H1 (cell line): ENCODE measurements around the gene C11orf58. TPM values are rescaled to one million over a fixed set of nuclear protein-coding genes. Genes with fewer than 3 reads are reported as not detected.

Experiments used
- CTCF ChIA-PET: fragments of 300-600 bp; sonication (Branson Sonifier 250); formaldehyde crosslinking; loops from one replicate; lab custom pipeline; 2021; ENCODE audit not compliant: partially characterized antibody; lab: Charles Lee
- POLR2A ChIA-PET: fragments of 300-600 bp; sonication (Branson Sonifier 250); formaldehyde crosslinking; loops from one replicate; lab custom pipeline; 2021; ENCODE audit warnings: inconsistent platforms; ENCODE audit not compliant: partially characterized antibody; lab: Charles Lee
- DNase-seq, 2 experiments: peaks; one replicate each; pipeline versions ENCODE4 v3.0.0 to v3.0.0-alpha.2; 2010 to 2022; ENCODE audit warnings: low spot score in 2 of 2, low read depth in 1 of 2, mixed read lengths in 1 of 2
- FAIRE-seq: peaks from 2 replicates; lab custom pipeline; 2011; peaks lifted over from hg19 to GRCh38; lab: Jason Lieb, UNC
- H2AFZ ChIP-seq: 2 replicates; pipeline ENCODE4 v1.8.1; 2012; ENCODE audit warnings: low read length, inconsistent platforms
- H2AK5ac ChIP-seq: 2 replicates; pipeline ENCODE4 v1.6.1; 2013; ENCODE audit warnings: low read depth, low read length
- H2BK120ac ChIP-seq: replicated peaks from 2 replicates; pipeline ENCODE3; 2013; ENCODE audit warnings: low read depth, low read length, inconsistent platforms
- H2BK12ac ChIP-seq: 2 replicates; pipeline ENCODE4 v1.6.1; 2013; ENCODE audit warnings: low read depth, low read length
- H2BK15ac ChIP-seq: 2 replicates; pipeline ENCODE4 v1.6.1; 2013; ENCODE audit warnings: low read length
- H2BK20ac ChIP-seq: 2 replicates; pipeline ENCODE4 v1.6.1; 2013; ENCODE audit warnings: low read length
- H2BK5ac ChIP-seq: 2 replicates; pipeline ENCODE4 v1.6.1; 2013; ENCODE audit warnings: low read depth, low read length
- H3K14ac ChIP-seq: 2 replicates; pipeline ENCODE4 v1.6.1; 2013; ENCODE audit warnings: inconsistent platforms; ENCODE audit not compliant: insufficient read length
- H3K18ac ChIP-seq: 2 replicates; pipeline ENCODE4 v1.6.1; 2013; ENCODE audit warnings: low read length; ENCODE audit errors: extremely low read depth
- H3K23ac ChIP-seq: 2 replicates; pipeline ENCODE4 v1.6.1; 2013; ENCODE audit warnings: inconsistent platforms; ENCODE audit not compliant: insufficient read length
- H3K23me2 ChIP-seq: 2 replicates; pipeline ENCODE4 v1.6.1; 2013; ENCODE audit warnings: low read depth, low read length
- H3K27ac ChIP-seq: 2 replicates; pipeline ENCODE4 v1.6.1; 2011; ENCODE audit warnings: low read depth, low read length, inconsistent platforms
- H3K27me3 ChIP-seq, 4 experiments: replicated peaks in 1 of 4; 1 replicate in 1 of 4; 2 replicates in 3 of 4; pipeline versions ENCODE4 v1.6.1 to v1.8.1; 2011 to 2013; ENCODE audit warnings: low read length in 3 of 4, mild to moderate bottlenecking in 3 of 4, inconsistent platforms in 2 of 4, mixed read lengths in 2 of 4, moderate library complexity in 1 of 4; ENCODE audit not compliant: control insufficient read depth in 3 of 4, insufficient read depth in 3 of 4; ENCODE audit errors: extremely low read depth in 1 of 4
- H3K36me3 ChIP-seq, 4 experiments: 2 replicates each; pipeline versions ENCODE4 v1.6.1 to v1.8.1; 2011 to 2013; ENCODE audit warnings: mild to moderate bottlenecking in 4 of 4, low read length in 3 of 4, moderate library complexity in 2 of 4, control low read depth in 1 of 4, inconsistent platforms in 1 of 4; ENCODE audit not compliant: insufficient read depth in 4 of 4, control insufficient read depth in 2 of 4
- H3K4ac ChIP-seq: replicated peaks from 2 replicates; pipeline ENCODE3; 2013; ENCODE audit warnings: low read length, low read depth, mixed read lengths, inconsistent platforms; ENCODE audit not compliant: insufficient read length
- H3K4me1 ChIP-seq, 4 experiments: replicated peaks in 1 of 4; 1 replicate in 1 of 4; 2 replicates in 3 of 4; pipeline versions ENCODE4 v1.6.1 to v1.8.1; 2011 to 2013; ENCODE audit warnings: low read length in 3 of 4, inconsistent platforms in 2 of 4, mixed read lengths in 1 of 4; ENCODE audit not compliant: insufficient read depth in 4 of 4, control insufficient read depth in 3 of 4
- H3K4me2 ChIP-seq, 2 experiments: 2 replicates each; pipeline versions ENCODE4 v1.6.1 to v1.8.1; 2011 to 2013; ENCODE audit warnings: low read depth in 2 of 2, low read length in 2 of 2, control low read depth in 1 of 2, inconsistent platforms in 1 of 2, mild to moderate bottlenecking in 1 of 2; ENCODE audit not compliant: insufficient read depth in 1 of 2
- H3K4me3 ChIP-seq, 4 experiments: fragments of 200-600, 300-600 bp in 1 of 4; sonication (generic), shearing (Covaris generic), sonication (Bioruptor Twin) in 1 of 4; 2 replicates each; pipeline versions ENCODE4 v1.5.1 to v1.8.1; 2011 to 2016; ENCODE audit warnings: low read length in 4 of 4, low read depth in 3 of 4, control low read depth in 2 of 4, inconsistent platforms in 2 of 4, mild to moderate bottlenecking in 2 of 4, mixed read lengths in 1 of 4, moderate library complexity in 1 of 4; ENCODE audit not compliant: insufficient read depth in 2 of 4; ENCODE audit errors: extremely low read depth in 1 of 4
- H3K56ac ChIP-seq: replicated peaks from 2 replicates; pipeline ENCODE3; 2013; ENCODE audit warnings: low read depth, mild to moderate bottlenecking, mixed read lengths, low read length, inconsistent platforms; ENCODE audit not compliant: insufficient read length
- H3K79me1 ChIP-seq: 2 replicates; pipeline ENCODE4 v1.6.1; 2013; ENCODE audit warnings: low read depth, low read length, control low read depth
- H3K79me2 ChIP-seq, 2 experiments: 2 replicates each; pipeline versions ENCODE4 v1.6.1 to v1.8.1; 2012 to 2013; ENCODE audit warnings: low read length in 2 of 2, mild to moderate bottlenecking in 2 of 2, inconsistent platforms in 1 of 2; ENCODE audit not compliant: insufficient read depth in 2 of 2, control insufficient read depth in 1 of 2
- H3K9ac ChIP-seq, 4 experiments: replicated peaks in 1 of 4; 1 replicate in 1 of 4; 2 replicates in 3 of 4; pipeline versions ENCODE4 v1.6.1 to v1.8.1; 2011 to 2013; ENCODE audit warnings: low read depth in 3 of 4, low read length in 3 of 4, control low read depth in 2 of 4, mild to moderate bottlenecking in 2 of 4, moderate library complexity in 2 of 4, inconsistent platforms in 1 of 4; ENCODE audit errors: extremely low read depth in 1 of 4
- H3K9me3 ChIP-seq, 2 experiments: 2 replicates each; pipeline versions ENCODE4 v1.6.1 to v1.8.1; 2012 to 2013; ENCODE audit warnings: mild to moderate bottlenecking in 2 of 2, moderate library complexity in 2 of 2, control low read depth in 1 of 2, inconsistent platforms in 1 of 2, low read depth in 1 of 2, low read length in 1 of 2, mixed read lengths in 1 of 2; ENCODE audit not compliant: insufficient read depth in 2 of 2
- H4K20me1 ChIP-seq, 2 experiments: replicated peaks in 1 of 2; 2 replicates each; pipeline versions ENCODE3 to v1.8.1; 2011 to 2013; ENCODE audit warnings: inconsistent platforms in 2 of 2, low read length in 2 of 2, mild to moderate bottlenecking in 1 of 2; ENCODE audit not compliant: insufficient read depth in 2 of 2, control insufficient read depth in 1 of 2
- H4K5ac ChIP-seq: 2 replicates; pipeline ENCODE4 v1.6.1; 2013; ENCODE audit warnings: low read length, low read depth, mixed read lengths, inconsistent platforms; ENCODE audit not compliant: insufficient read length
- H4K8ac ChIP-seq: 2 replicates; pipeline ENCODE4 v1.8.0; 2013; ENCODE audit warnings: mild to moderate bottlenecking, moderate library complexity, low read length, inconsistent platforms; ENCODE audit not compliant: insufficient read depth; ENCODE audit errors: extremely low read depth
- H4K91ac ChIP-seq: replicated peaks from 2 replicates; pipeline ENCODE3; 2013; ENCODE audit warnings: low read length, mixed read lengths, inconsistent platforms; ENCODE audit not compliant: insufficient read length
- ATF2 ChIP-seq: IDR thresholded peaks from 2 replicates; pipeline ENCODE4 v1.6.1; 2012; ENCODE audit warnings: low read length, inconsistent platforms
- BRCA1 ChIP-seq: IDR thresholded peaks from 2 replicates; pipeline ENCODE4 v1.6.1; 2012; ENCODE audit warnings: low read depth, low read length, improper control_type of control experiment
- JUN ChIP-seq: IDR thresholded peaks from 2 replicates; pipeline ENCODE4 v1.6.1; 2011; ENCODE audit warnings: low read depth, mild to moderate bottlenecking, improper control_type of control experiment, low read length
- KDM5A ChIP-seq: fragments of 200-600 bp; IDR thresholded peaks from 2 replicates; pipeline ENCODE4 v1.7.1; 2012; ENCODE audit warnings: mild to moderate bottlenecking, low read length, inconsistent platforms, mixed read lengths
- NANOG ChIP-seq: IDR thresholded peaks from 2 replicates; pipeline ENCODE4 v1.6.1; 2011; ENCODE audit warnings: low read length, low read depth, mild to moderate bottlenecking, inconsistent platforms; ENCODE audit not compliant: insufficient read depth, poor library complexity, severe bottlenecking
- RAD21 ChIP-seq, 2 experiments: IDR thresholded peaks in 1 of 2; conservative IDR thresholded peaks in 1 of 2; 2 replicates each; pipeline ENCODE4 v1.6.1; 2011; ENCODE audit warnings: low read depth in 2 of 2, low read length in 2 of 2, improper control_type of control experiment in 1 of 2, inconsistent platforms in 1 of 2, mild to moderate bottlenecking in 1 of 2, moderate library complexity in 1 of 2
- SRF ChIP-seq: IDR thresholded peaks from 2 replicates; pipeline ENCODE4 v1.6.1; 2011; ENCODE audit warnings: mild to moderate bottlenecking, low read depth, low read length, moderate library complexity
- ZNF274 ChIP-seq: IDR thresholded peaks from 2 replicates; pipeline ENCODE4 v1.7.0; 2012; ENCODE audit warnings: low read length, borderline replicate concordance; ENCODE audit errors: extremely low read depth
- WGBS, 2 experiments: shearing (Covaris generic) in 1 of 2; methylation state at CpG; one replicate each; pipeline versions ENCODE4 v1.1.6 to v1.1.7; 2013 to 2015; ENCODE audit warnings: low lambda C conversion rate in 2 of 2, mixed read lengths in 2 of 2, inconsistent platforms in 1 of 2, low coverage in 1 of 2, missing lambda C conversion rate in 1 of 2; ENCODE audit not compliant: insufficient replicate concordance in 2 of 2, insufficient coverage in 1 of 2, insufficient read length in 1 of 2; ENCODE audit errors: extremely low coverage in 1 of 2, missing lambda C conversion rate in 1 of 2; 5-methylcytosine and 5-hydroxymethylcytosine counted together
- polyA plus RNA-seq, 7 experiments: library from polyadenylated mRNA; depleted of rRNA in 3 of 7; stranded (reverse) in 5 of 7; unstranded in 2 of 7; fragments of >200 nt in 5 of 7; fragments of 200-250 nt in 2 of 7; gene quantifications; 1 replicate in 5 of 7; 2 replicates in 1 of 7; 4 replicates in 1 of 7; pipeline versions ENCODE4 v1.2.1 to v1.2.3, GENCODE V29; 2011 to 2013; ENCODE audit warnings: missing spikeins in 2 of 7, mixed read lengths in 2 of 7
- total RNA-seq: library from RNA; stranded (reverse); fragmentation: NEBNext Ultra II Directional; extraction: Animal tissue kit (Norgen Biotek cat#: 25700); gene quantifications from 2 replicates; pipeline ENCODE4 v1.2.1, GENCODE V29; 2021

The C11orf58 gene
- total and polyA plus RNA-seq, 2 of the 8 experiments (the other 6 are each of a cell fraction or from before 2014, with no cell fraction given): 70.7 to 181 TPM

GRCh38 chr11:16772141-16772512 is 33.7 kb downstream of the C11orf58 start:
- H3K18ac ChIP-seq: no peak overlapping the region
- H2AFZ ChIP-seq: no peak overlapping the region
- H4K20me1 ChIP-seq: no peaks in the 10 kb centered on the region
- H3K23ac ChIP-seq: no peak overlapping the region
- CTCF ChIA-PET: interaction anchor here (1.2 to 3.2 kb wide), 5 partner anchors 12 to 140 kb away, joined by 3 to 11 read pairs (median 4); no protein-coding TSS in a partner anchor
- H3K9ac ChIP-seq: no peak overlapping the region
- H4K8ac ChIP-seq: no peak overlapping the region
- no peaks in the 10 kb centered on the region for H3K79me1 ChIP-seq
- H3K27ac ChIP-seq: no peak overlapping the region
- no peak overlapping the region for H2BK20ac ChIP-seq
- no peak overlapping the region for H2BK12ac ChIP-seq
- H2BK120ac ChIP-seq: no peak overlapping the region
- H4K91ac ChIP-seq: no peak overlapping the region
- no peaks in the 10 kb centered on the region for H3K23me2 ChIP-seq
- H3K56ac ChIP-seq: no peak overlapping the region
- H3K4ac ChIP-seq: no peak overlapping the region
- H3K79me2 ChIP-seq: no peaks in the 10 kb centered on the region
- no peaks in the 10 kb centered on the region for H3K36me3 ChIP-seq
- H2BK5ac ChIP-seq: no peak overlapping the region
- no peaks in the 10 kb centered on the region for H3K4me1 ChIP-seq
- POLR2A ChIA-PET: interaction anchor here (0.8 to 1.4 kb wide), 2 partner anchors 13 to 30 kb away, joined by 3 to 4 read pairs; no protein-coding TSS in a partner anchor
- FAIRE-seq: no peak
- no peaks in the 10 kb centered on the region for H3K9me3 ChIP-seq
- no peak overlapping the region for H2BK15ac ChIP-seq
- H2AK5ac ChIP-seq: no peak overlapping the region
- H3K14ac ChIP-seq: no peak overlapping the region
- no peak overlapping the region for H3K4me2 ChIP-seq
- no peak overlapping the region for H3K4me3 ChIP-seq
- 91% methylated on average over 2 of the region's 2 CpGs; no CpG with 5 or more reads in 1 of the 2 experiments for WGBS, 2 experiments
- no peak for DNase-seq
- no peak overlapping the region for H4K5ac ChIP-seq
- H3K27me3 ChIP-seq: peaks cover 0 to 2% (median 0%) of the 10 kb centered on the region in 4 experiments; a peak in 1 of 7 replicates
- no peak for TF ChIP-seq ZNF274
- TF ChIP-seq BRCA1: no peak
- no peak for TF ChIP-seq RAD21 (IDR thresholded peaks at IDR 0.05 in 1 of 2, conservative IDR thresholded peaks at IDR 0.05 in 1 of 2; ENCODE audit: low read depth in 2 of 2, low read length in 2 of 2)
- no peak for TF ChIP-seq NANOG
- no peak for TF ChIP-seq KDM5A
- no peak for TF ChIP-seq ATF2
- no peak for TF ChIP-seq SRF
- TF ChIP-seq JUN: no peak
